HuH-7.5 (cell line): ENCODE results near the gene MTR.
A peak's percentile ranks its signal among the peaks of the same experiment; 100 is the strongest.
"Not testable (repeated sequence)": the region's sequence is repeated elsewhere in the genome, so short reads cannot be mapped to it uniquely, and the experiment has no call there.

Source experiments
- DNase-seq: peaks from one replicate; pipeline ENCODE4 v3.0.0; 2011; ENCODE audit warnings: low spot score

The MTR gene

DNA sequence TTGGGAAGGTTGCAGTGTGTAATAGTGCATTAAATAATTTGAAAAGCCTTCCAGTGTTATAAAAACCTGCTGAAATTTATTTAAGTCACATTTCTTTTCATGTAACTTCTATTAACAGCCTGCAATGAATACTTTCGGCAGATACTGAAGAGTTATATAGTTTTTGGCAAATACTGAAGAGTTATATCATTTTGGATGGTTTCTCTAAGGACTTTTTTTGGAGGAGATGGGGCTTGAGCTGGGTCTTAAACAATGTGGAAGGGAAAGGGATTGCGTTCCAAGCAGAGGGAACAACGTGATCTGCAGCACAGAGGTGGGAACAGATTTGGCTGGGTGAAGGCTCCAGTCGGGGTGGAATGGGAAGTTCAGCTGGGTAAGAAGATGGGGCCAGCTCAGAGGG is 39.8 kb downstream of the MTR start:
- DNase-seq = no peak

GRCh38 chr1:236835491-236835890 is 40.4 kb downstream of the MTR start:
- DNase-seq = no peak

DNA sequence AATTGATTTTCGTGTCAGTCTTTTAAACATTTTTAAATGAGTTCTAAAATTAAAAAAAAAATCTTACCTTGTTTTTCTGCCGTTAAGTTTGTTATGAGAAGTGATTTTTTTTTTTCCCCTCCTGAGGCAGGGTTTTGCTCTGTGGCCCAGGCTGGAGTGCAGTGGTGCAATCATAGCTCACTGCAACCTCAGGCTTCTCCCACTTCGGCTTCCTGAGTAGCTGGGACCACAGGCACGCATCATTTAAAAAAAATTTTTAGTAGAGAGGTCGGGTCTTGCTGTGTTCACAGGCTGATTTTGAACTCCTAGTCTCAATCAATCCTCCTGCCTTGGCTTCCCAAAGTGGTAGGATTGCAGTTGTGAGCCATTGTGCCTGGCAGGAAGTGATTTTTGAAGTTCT is 41.1 kb downstream of the MTR start:
- DNase-seq = no peak

GRCh38 chr1:236837115-236837514 is 42.0 kb downstream of the MTR start:
- DNase-seq = no peak

- no peak for DNase-seq
These were observed 42.8 kb downstream of the MTR start for GRCh38 chr1:236837897-236838296.

- no peak for DNase-seq
These were observed 46.2 kb downstream of the MTR start for GRCh38 chr1:236841341-236841740.

DNA sequence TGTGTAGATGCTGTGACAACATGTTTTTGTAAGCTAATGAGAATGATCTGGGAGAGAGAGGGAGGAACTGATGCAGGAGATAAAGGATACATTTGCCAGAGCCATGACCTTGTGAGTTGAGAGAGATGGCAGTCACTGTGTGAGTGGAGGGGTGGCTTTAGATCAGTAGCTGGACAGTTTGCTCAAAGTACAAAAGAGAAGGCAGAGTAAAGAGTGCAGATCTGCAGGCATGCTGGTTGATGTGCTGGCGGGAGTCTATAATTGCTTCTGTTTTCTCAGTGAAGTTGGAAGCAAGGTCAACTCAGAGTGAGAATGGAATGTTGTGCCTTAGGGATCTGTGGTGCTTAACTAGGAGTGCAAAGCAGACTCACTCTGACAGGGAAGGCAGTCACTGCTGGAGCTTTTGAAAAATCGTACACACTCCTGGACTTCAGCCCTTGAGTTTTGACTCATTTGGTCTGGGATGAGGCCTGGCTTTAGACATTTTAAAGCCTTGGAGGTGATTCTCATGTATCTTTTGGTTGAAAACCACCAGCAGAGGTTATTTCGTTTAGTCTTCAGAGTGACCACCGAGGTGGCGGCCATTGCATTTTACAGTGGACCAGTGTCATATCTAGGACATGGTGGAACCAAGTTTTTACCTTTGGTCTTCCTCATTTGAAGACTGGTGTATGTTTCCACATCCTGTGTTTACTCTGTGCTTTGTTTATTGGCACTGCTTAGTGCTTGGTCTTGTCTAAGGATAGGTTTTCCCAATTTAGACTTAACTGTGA is 49.6 kb downstream of the MTR start:
- DNase-seq = peak; percentile 27

- DNase-seq = no peak
These were observed 50.7 kb downstream of the MTR start for GRCh38 chr1:236845830-236846229.

GRCh38 chr1:236848274-236848923 is 53.3 kb downstream of the MTR start:
- no peak for DNase-seq

GRCh38 chr1:236850077-236850979 is 55.2 kb downstream of the MTR start:
- no peak for DNase-seq

DNA sequence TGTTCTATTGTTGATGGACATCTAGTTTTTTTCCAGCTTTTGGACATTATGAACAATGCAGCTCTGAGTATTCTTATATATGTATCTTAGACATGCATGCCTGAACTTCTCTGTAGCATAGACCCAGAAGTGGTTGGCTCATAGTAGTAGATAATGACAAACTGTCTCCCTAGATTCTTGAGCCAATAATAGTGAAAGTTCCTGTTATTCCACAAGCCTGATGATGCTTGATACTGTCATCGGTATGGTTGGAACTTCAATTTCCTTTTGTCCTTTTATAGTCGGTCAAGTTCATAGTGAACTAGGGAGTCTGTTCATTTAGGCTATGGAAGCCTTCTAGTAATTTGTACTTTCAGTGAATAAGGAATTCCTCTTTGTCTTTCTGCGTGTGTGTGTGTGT is 56.8 kb downstream of the MTR start:
- no peak for DNase-seq

DNA sequence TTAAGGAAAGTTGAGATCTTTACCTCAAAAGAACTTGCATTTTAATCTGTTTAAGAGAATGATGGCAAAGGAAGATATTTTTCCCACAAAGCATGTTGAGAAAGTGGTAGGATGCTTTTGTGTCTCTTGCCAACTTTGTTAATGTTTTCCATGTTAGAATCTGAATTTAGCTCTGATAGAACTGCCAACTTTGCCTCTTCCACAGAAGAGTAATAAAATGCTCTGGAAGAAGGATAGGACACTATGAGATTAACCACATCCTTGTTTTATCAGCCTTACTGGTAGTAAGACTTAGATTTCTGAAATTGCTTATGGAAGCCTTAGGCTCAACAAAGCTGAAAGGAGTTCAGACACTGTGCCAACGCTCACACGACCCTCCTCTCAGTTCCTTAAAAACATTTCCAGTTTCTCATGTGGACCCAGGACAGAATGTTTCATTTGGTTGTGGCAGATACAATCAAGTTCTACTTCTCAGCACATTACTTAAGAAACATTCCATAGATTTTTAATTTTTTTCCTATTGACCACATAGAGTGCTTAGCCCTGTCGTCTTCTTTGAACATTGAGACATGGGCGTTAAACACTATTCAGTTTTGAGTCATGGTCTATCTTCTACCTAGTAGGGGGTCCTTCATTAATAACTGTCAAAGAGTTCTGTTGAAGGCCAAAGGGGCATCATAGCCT is 59.0 kb downstream of the MTR start:
- no peak for DNase-seq

GRCh38 chr1:236854605-236854983 is 59.5 kb downstream of the MTR start:
- no peak for DNase-seq

DNA sequence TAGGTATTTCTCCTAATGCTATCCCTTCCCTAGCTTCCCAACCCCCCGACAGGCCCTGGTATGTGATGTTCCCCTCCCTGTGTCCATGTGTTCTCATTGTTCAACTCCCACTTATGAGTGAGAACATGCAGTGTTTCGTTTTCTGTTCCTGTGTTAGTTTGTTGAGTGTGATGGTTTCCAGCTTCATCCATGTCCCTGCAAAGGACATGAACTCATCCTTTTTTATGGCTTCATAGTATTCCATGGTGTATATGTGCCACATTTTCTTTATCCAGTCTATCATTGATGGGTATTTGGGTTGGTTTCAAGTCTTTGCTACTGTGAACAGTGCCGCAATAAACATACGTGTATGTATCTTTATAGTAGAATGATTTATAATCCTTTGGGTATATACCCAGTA is 61.6 kb downstream of the MTR start:
- DNase-seq = not testable (repeated sequence)

DNA sequence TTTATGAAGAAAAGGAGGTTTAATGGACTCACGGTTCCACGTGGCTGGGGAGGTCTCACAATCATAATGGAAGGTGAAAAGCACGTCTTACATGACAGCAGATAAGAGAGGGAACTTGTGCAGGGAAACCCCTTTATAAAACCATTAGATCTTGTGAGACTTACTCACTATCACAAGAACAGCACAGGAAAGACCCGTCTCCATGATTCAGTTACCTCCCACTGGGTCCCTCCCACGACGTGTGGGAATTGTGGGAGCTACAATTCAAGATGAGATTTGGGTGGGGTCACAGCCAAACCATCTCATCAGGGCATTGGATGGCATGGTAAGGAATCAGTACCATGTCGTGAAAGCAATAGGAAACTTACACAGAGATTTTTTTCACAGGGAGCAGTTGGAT is 63.1 kb downstream of the MTR start:
- no peak for DNase-seq

GRCh38 chr1:236860101-236860500 is 65.0 kb downstream of the MTR start:
- no peak for DNase-seq

- no peak for DNase-seq
These were observed 65.6 kb downstream of the MTR start for GRCh38 chr1:236860674-236861073.

DNA sequence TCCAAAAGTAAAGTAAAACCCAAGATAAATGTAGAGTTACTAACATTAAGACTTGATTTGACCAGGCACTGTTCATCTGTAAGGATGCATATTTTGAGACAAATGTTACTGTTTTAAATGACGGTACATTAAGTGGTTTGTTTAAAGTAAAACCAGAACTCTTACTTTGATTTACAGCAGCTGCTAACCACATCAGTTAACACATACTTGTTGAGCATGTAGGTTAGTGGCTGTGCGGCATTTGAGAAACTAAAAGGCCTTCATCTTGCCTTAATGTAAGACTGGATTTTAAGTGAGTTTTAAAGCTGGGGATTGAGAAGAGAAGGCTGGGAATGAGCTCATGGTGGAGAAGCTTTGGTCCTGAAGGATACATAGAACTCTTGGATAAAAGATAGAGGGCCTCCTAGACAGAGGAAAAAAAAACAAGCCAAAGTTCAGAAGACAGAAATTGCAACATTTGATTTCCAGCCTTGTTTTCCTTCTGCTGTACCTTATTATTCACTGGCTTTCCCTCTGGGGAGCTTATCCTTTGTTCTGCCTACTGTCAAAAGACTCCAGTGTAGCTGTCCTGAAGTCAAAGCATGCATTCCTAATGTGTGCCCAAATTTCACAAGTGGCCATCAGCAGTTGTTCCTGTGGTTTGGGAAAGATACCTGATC is 66.6 kb downstream of the MTR start:
- no peak for DNase-seq

GRCh38 chr1:236862219-236862591 is 67.1 kb downstream of the MTR start:
- DNase-seq = no peak

GRCh38 chr1:236862615-236863211 is 67.6 kb downstream of the MTR start:
- DNase-seq = no peak

DNA sequence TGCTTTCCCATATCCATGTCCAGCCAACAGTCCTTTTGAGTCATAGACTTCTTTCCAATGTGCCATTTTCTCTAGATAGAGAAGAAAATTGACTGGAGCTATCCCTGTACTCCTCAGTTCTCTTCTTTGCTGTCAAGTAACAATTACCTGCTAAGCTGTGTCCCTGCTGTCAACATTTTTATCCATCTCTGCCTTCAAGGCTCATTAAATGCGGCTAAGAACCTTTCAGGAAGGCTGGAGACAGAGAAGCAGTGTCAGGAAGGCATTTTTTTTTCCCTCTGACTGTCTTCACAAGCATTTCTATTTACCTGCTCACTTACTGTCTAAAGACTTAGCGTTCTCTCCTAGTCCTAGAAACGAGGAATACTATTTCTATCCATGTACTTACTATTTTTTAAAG is 69.1 kb downstream of the MTR start:
- no peak for DNase-seq
